GM19455 (cell line): ENCODE data around the gene INPP5J.

Experiments used
- ATAC-seq: cut with Tn5 transposase; IDR thresholded peaks from one replicate; pipeline ENCODE4 v1.9.1; 2021; ENCODE audit not compliant: unreplicated experiment

The INPP5J gene

GRCh38 chr22:31125521-31126117 is 2.9 kb downstream of the INPP5J start:
- ATAC-seq, result no peak

GRCh38 chr22:31126128-31126868 is 3.5 kb downstream of the INPP5J start:
- ATAC-seq, result no peak

DNA sequence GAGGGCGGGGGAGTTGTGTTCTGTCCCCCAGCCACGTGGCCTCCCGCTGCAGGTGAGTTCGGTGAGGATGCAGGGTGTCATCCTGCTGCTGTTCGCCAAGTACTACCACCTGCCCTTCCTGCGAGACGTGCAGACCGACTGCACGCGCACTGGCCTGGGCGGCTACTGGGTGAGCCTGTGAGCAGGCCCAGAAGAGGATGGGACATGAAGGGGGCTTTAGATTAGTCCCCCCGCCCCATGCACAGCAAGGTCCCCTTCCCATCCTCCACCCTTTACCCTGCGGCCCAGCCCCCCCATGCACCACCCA is 4.1 kb downstream of the INPP5J start:
- no peak for ATAC-seq

- no peak for ATAC-seq
Measured at GRCh38 chr22:31127181-31127772, 4.5 kb downstream of the INPP5J start.

DNA sequence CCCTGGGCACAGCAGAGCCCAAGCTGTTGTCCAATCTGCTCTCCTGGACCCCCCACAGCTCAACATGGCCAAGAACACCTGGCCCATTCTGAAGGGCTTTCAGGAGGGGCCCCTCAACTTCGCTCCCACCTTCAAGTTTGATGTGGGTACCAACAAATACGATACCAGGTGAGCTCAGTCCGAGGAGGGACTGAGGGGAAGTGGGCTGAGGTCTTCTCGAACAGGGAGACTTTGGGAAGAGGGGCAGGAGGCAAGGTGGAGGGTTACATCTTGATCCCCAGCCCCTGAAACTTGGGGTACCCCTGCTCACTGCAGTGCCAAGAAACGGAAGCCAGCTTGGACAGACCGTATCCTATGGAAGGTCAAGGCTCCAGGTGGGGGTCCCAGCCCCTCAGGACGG is 5.4 kb downstream of the INPP5J start:
- ATAC-seq, result no peak

DNA sequence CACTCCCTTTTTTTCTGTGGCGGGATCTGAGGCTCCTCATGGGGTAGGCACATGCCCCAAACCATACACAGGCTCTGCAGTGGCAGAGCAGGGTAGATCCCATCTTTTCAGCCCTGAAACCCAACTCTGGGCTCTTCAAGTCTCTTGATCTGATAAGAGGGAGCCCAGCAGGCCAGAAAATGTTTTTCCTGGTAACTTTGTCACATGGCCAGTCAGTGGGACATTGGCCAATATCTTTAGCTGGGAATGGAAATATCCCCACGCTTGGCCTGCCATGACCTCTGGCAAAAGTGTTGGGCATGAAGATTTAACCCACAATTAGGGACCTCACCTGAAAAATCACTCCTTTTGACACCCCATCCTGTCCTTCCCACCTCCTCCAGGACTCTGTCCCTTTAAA is 8.1 kb downstream of the INPP5J start:
- ATAC-seq, result no peak

DNA sequence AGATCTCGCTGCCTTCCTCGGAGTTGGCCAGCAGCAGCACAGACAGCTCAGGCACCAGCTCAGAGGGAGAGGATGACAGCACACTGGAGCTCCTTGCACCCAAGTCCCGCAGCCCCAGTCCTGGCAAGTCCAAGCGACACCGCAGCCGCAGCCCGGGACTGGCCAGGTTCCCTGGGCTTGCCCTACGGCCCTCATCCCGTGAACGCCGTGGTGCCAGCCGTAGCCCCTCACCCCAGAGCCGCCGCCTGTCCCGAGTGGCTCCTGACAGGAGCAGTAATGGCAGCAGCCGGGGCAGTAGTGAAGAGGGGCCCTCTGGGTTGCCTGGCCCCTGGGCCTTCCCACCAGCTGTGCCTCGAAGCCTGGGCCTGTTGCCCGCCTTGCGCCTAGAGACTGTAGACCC is 11.1 kb downstream of the INPP5J start:
- no peak for ATAC-seq

- ATAC-seq, result no peak
Measured at GRCh38 chr22:31134688-31135087, 11.9 kb downstream of the INPP5J start.

GRCh38 chr22:31135706-31136105 is 12.9 kb downstream of the INPP5J start:
- ATAC-seq, result no peak

GRCh38 chr22:31136155-31136554 is 13.4 kb downstream of the INPP5J start:
- no peak for ATAC-seq

GRCh38 chr22:31136711-31137110 is 13.9 kb downstream of the INPP5J start:
- ATAC-seq, result no peak

DNA sequence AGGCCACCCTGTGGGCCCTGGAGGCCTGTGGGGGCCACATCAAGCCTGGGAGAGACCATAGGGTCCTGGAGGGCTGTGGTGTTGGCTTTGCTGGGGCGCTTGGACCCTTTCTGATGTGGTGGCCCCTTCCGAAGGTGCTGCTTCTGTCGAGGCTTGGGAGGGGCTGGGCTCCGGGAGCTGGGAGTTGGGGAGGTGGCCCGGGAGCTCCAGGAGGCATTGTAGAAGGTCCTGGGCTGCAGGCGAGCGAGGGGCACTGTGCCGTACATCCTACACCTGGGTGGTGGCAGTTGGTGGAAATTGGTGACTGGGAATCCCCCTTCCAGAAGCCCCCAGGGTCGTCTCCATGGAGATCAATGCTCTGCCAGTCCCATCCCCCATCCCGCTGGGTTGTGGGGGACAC is 15.0 kb downstream of the INPP5J start:
- ATAC-seq, result no peak

- no peak for ATAC-seq
Measured at GRCh38 chr22:31138126-31138525, 15.4 kb downstream of the INPP5J start.

DNA sequence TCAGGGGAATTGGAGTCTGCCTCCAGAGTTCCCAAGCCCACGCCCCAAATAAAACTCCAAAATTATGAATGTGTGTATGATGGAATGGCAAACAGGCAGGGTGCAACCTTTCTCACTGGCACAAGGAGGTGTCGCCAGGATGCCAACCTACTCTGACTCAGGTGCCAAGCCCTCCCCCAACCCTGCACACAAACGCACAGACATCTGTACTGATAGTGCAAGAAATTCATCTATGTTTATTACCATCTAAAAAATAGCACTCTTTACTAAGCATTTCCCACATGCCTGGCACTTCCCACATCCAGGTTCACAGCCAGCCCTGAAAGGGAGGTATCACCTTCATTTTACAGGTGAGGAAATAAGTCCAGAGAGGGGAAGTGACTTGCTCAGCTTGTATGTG is 16.3 kb downstream of the INPP5J start:
- ATAC-seq, result no peak

DNA sequence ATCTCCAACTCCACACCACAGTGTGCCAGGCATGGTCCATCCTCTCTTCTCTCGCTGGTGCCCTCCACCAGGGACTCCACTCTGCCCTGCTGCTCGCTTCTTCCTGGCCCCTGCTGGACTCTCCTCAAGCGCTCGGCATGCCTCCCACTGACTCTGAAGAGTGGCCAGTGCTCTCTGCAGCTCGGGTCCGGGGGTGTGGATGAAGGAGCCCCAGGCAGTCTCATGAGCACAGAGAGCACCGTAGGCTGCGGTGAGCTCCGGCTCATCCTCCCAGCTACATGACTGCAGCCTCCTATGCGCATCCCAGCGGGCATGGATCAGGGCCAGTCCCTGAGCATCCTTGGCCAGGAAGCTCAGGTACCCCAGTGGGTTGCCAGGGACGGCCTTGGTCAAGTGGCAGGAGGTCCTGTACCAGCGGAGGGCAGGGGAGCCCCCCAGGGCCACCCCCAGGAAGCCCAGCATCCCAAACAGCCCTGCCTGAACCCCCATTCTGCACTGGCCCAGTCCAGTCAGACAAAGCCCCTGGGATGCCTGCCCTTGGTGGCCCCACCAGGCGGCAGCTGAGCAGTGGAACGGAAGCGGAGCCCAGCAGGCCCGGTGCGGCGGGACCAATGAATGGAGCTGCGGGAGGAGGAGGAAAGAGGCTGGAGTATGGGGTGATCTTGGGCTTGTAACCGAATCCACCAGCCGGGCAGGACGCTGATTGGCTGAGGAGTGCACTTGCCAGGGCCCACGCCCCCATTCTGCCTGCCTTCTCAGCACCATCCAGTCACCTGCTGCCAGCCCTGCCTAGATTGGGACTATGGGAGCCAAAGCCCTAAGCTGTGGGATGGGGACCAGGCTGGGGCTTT is 17.3 kb downstream of the INPP5J start, which contains the start of gene PLA2G3:
PLA2G3 (minus strand) TSS at position 643 of the 851 bp plus-strand sequence; CDS start at position 489, 154 bp downstream.
- no peak for ATAC-seq

GRCh38 chr22:31140746-31141145 is 18.0 kb downstream of the INPP5J start:
- ATAC-seq, result no peak

GRCh38 chr22:31141551-31141950 is 18.8 kb downstream of the INPP5J start:
- no peak for ATAC-seq

GRCh38 chr22:31142285-31142684 is 19.5 kb downstream of the INPP5J start:
- ATAC-seq, result no peak

DNA sequence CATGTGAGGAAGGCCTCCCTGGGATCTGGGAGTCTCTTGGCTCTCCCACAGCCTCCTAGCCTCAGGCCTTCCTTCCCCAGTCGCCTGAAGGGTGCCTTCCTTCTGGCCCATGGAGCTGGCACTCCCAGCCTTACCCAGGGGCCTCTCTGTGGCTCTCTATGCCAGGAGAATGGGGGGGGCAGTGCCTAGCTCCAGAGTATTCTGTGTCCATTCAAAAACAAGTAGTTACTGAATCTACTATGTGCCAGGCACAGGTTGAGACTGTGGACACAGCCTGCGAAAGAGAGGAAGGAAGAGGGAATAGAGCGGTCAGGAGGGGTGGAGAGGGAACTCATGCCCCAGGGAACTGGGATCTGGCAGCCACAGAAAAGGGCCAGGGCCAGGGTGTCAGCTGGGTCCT is 20.3 kb downstream of the INPP5J start:
- no peak for ATAC-seq

GRCh38 chr22:31143537-31143936 is 20.8 kb downstream of the INPP5J start:
- ATAC-seq, result no peak

GRCh38 chr22:31144223-31144622 is 21.5 kb downstream of the INPP5J start:
- ATAC-seq, result no peak

- no peak for ATAC-seq
Measured at GRCh38 chr22:31148488-31148887, 25.7 kb downstream of the INPP5J start.
